Sigmoid colon (tissue), 7 donors: ENCODE results near the gene FSD1L. TPM values are rescaled to one million over a fixed set of nuclear protein-coding genes. Genes with fewer than 3 reads are reported as not detected.
"Not testable (repeated sequence)": the region's sequence is repeated elsewhere in the genome, so short reads cannot be mapped to it uniquely, and the experiment has no call there.

Source experiments
- DNase-seq: peaks from one replicate; pipeline ENCODE4 v3.0.0-alpha.2; 2019
- H3K27ac ChIP-seq, 4 donors: fragments of 200-600 bp; sonication (generic); one replicate each; pipeline ENCODE4 v1.5.1; 2016 to 2019; ENCODE audit warnings: mild to moderate bottlenecking in 1 of 4
- H3K27me3 ChIP-seq, 3 donors: fragments of 200-600 bp; sonication (generic); one replicate each; pipeline ENCODE4 v1.5.1; 2019; ENCODE audit warnings: mild to moderate bottlenecking in 1 of 3
- H3K36me3 ChIP-seq, 4 donors: fragments of 200-600 bp; sonication (generic); one replicate each; pipeline ENCODE4 v1.5.1; 2016 to 2019
- H3K4me1 ChIP-seq, 4 donors: fragments of 200-600 bp; sonication (generic); one replicate each; pipeline ENCODE4 v1.5.1; 2017 to 2019
- H3K4me3 ChIP-seq, 4 donors: fragments of 200-600 bp; sonication (generic); one replicate each; pipeline ENCODE4 v1.5.1; 2017 to 2019; ENCODE audit warnings: mild to moderate bottlenecking in 2 of 4, moderate library complexity in 1 of 4
- H3K9me3 ChIP-seq, 4 donors: fragments of 200-600 bp in 3 of 4; sonication (generic) in 3 of 4; one replicate each; pipeline versions ENCODE4 v1.5.1 to v1.6.1; 2013 to 2019
- CTCF ChIP-seq, 4 experiments: fragments of 450-650 bp in 3 of 4; fragments of 200-600 bp in 1 of 4; IDR thresholded peaks; one replicate each; pipeline ENCODE4 v1.5.1; 2016 to 2019; ENCODE audit warnings: antibody characterized with exemption in 4 of 4, mild to moderate bottlenecking in 3 of 4, moderate library complexity in 2 of 4
- EP300 ChIP-seq, 4 donors: sonication (generic); formaldehyde crosslinking; IDR thresholded peaks; one replicate each; pipeline ENCODE4 v1.6.1; 2017; ENCODE audit warnings: antibody characterized with exemption in 4 of 4
- POLR2A ChIP-seq, 2 donors: fragments of 450-650 bp; IDR thresholded peaks; one replicate each; pipeline ENCODE4 v1.6.1; 2016; ENCODE audit warnings: antibody characterized with exemption in 2 of 2, mild to moderate bottlenecking in 2 of 2, moderate library complexity in 2 of 2
- POLR2AphosphoS5 ChIP-seq, 4 donors: sonication (generic); formaldehyde crosslinking; IDR thresholded peaks; one replicate each; pipeline ENCODE4 v1.6.1; 2017; ENCODE audit warnings: antibody characterized with exemption in 4 of 4
- WGBS, 2 donors: extraction: QIAGEN DNeasy Blood & Tissue Kit; methylation state at CpG; one replicate each; pipeline ENCODE4 v1.1.7; 2013; 5-methylcytosine and 5-hydroxymethylcytosine counted together
- intact Hi-C: fragments of 100-400 bp; cut with DNase I; formaldehyde crosslinking; loops from one replicate; pipeline ENCODE4 v1.15.1; 2023
- polyA plus RNA-seq, 3 donors: library from polyadenylated mRNA; stranded (reverse); fragments of 200-250 nt; gene quantifications; one replicate each; pipeline ENCODE4 v1.2.3, GENCODE V29; 2013
- total RNA-seq, 4 donors: library from RNA; depleted of rRNA; stranded (reverse); fragments of >200 nt; gene quantifications; one replicate each; pipeline ENCODE4 v1.1.0, GENCODE V29; 2016
- donor health status: healthy with polysubstance abuse.
- donor health status: Bipolar disorder and iron deficiency.
- donor health status: healthy.

The FSD1L gene
- total and polyA plus RNA-seq, 7 donors, result 1.2 to 6.4 (median 3.9) TPM

- intact Hi-C loops, result no loop called here
- 92 to 93% methylated on average over 11 of the region's 11 CpGs for WGBS, 2 donors
- no peak for DNase-seq
Observed at GRCh38 chr9:105515811-105516413, 68.1 kb downstream of the FSD1L start.

GRCh38 chr9:105519710-105520369, 72.0 kb downstream of the FSD1L start:
- Histone ChIP-seq H3K27ac (peak overlapping the region; percentile 31 to 77 (median 75)), H3K4me3 (peak overlapping the region; percentile 43 to 47 (median 44))
- DNase-seq, H3K27me3 ChIP-seq, H3K4me1 ChIP-seq, H3K9me3 ChIP-seq, H3K36me3 ChIP-seq, intact Hi-C loops: not testable (repeated sequence)
- WGBS, 2 donors, result 80 to 85% methylated on average over 43 of the region's 43 CpGs

More at GRCh38 chr9:105515811-105516413, 68.1 kb downstream of the FSD1L start:
- Histone ChIP-seq H3K36me3 (peaks cover 0 to 7% (median 0%) of the 10 kb centered on the region in 4 donors), H3K9me3 (no peaks in the 10 kb centered on the region), H3K27ac (no peak overlapping the region), H3K4me3 (no peak overlapping the region), H3K4me1 (no peaks in the 10 kb centered on the region), H3K27me3 (no peaks in the 10 kb centered on the region)
- TF ChIP-seq EP300 (IDR thresholded peaks at IDR 0.05), result no peak
- no peak for TF ChIP-seq CTCF (IDR thresholded peaks at IDR 0.05)
- no peak for TF ChIP-seq POLR2AphosphoS5 (IDR thresholded peaks at IDR 0.05)
- no peak for TF ChIP-seq POLR2A (IDR thresholded peaks at IDR 0.05)

- H3K9me3 ChIP-seq, H3K27me3 ChIP-seq, H3K36me3 ChIP-seq, H3K4me1 ChIP-seq, DNase-seq, H3K27ac ChIP-seq, H3K4me3 ChIP-seq, intact Hi-C loops: not testable (repeated sequence)
- WGBS, 2 donors, result 94 to 99% methylated on average over 6 of the region's 6 CpGs
Observed at GRCh38 chr9:105520992-105521391, 73.2 kb downstream of the FSD1L start.

- H3K27ac ChIP-seq, H3K9me3 ChIP-seq, DNase-seq, H3K27me3 ChIP-seq, H3K4me3 ChIP-seq, H3K4me1 ChIP-seq, H3K36me3 ChIP-seq, intact Hi-C loops: not testable (repeated sequence)
- WGBS, 2 donors, result 81 to 88% methylated on average over 10 of the region's 10 CpGs
Observed at GRCh38 chr9:105522618-105523385, 75.0 kb downstream of the FSD1L start.

- WGBS, 2 donors, result 66 to 75% methylated on average over 3 of the region's 3 CpGs
- Histone ChIP-seq H3K4me3 (no peak overlapping the region), H3K27ac (no peak overlapping the region), H3K36me3 (peaks cover 0 to 9% (median 0%) of the 10 kb centered on the region in 4 donors), H3K27me3 (no peaks in the 10 kb centered on the region), H3K4me1 (no peaks in the 10 kb centered on the region), H3K9me3 (no peaks in the 10 kb centered on the region)
- TF ChIP-seq CTCF (IDR thresholded peaks at IDR 0.05) (no peak), EP300 (IDR thresholded peaks at IDR 0.05) (no peak)
- intact Hi-C loops, result no loop called here
- no peak for DNase-seq
Observed at GRCh38 chr9:105531530-105531929, 83.7 kb downstream of the FSD1L start.

- peaks cover 0 to 14% (median 0%) of the 10 kb centered on the region in 4 donors for H3K36me3 ChIP-seq
- H3K4me1 ChIP-seq, result no peaks in the 10 kb centered on the region
- TF ChIP-seq POLR2AphosphoS5 (IDR thresholded peaks at IDR 0.05) (no peak), POLR2A (IDR thresholded peaks at IDR 0.05) (no peak), EP300 (IDR thresholded peaks at IDR 0.05) (no peak), CTCF (IDR thresholded peaks at IDR 0.05) (no peak)
- 90 to 91% methylated on average over 3 of the region's 3 CpGs for WGBS, 2 donors
- intact Hi-C loops, result no loop called here
- H3K4me3 ChIP-seq, result no peak overlapping the region
- no peak overlapping the region for H3K27ac ChIP-seq
- H3K9me3 ChIP-seq, result no peaks in the 10 kb centered on the region
- DNase-seq, result no peak
- H3K27me3 ChIP-seq, result no peaks in the 10 kb centered on the region
Observed at GRCh38 chr9:105535920-105536668, 88.3 kb downstream of the FSD1L start.
